ENCODE results near the gene ROGDI.

ROGDI gene

GRCh38 chr16:4749700-4750257 is 52.7 kb downstream of the ROGDI start:
- no peak for TF ChIP-seq CTCF (IDR thresholded peaks at IDR 0.05; ENCODE audit: low read depth, low read length, missing control alignments)
- DNase-seq (ENCODE audit: extremely low read depth, low read depth): no peak
- H3K4me3 ChIP-seq (replicated peaks; ENCODE audit: low read depth, low read length): no peak overlapping the region

GRCh38 chr16:4748682-4749411 is 53.6 kb downstream of the ROGDI start:
- TF ChIP-seq CTCF (IDR thresholded peaks at IDR 0.05; ENCODE audit: low read depth, low read length, missing control alignments): no peak
- H3K4me3 ChIP-seq (replicated peaks; ENCODE audit: low read depth, low read length): no peak overlapping the region
- DNase-seq (ENCODE audit: extremely low read depth, low read depth): no peak

GRCh38 chr16:4747906-4748681 is 54.3 kb downstream of the ROGDI start:
- TF ChIP-seq CTCF (IDR thresholded peaks at IDR 0.05; ENCODE audit: low read depth, low read length, missing control alignments): no peak
- DNase-seq (ENCODE audit: extremely low read depth, low read depth): no peak
- H3K4me3 ChIP-seq (replicated peaks; ENCODE audit: low read depth, low read length): no peak overlapping the region

- TF ChIP-seq CTCF (IDR thresholded peaks at IDR 0.05; ENCODE audit: low read depth, low read length, missing control alignments): no peak
- no peak for DNase-seq (ENCODE audit: extremely low read depth, low read depth)
- no peak overlapping the region for H3K4me3 ChIP-seq (replicated peaks; ENCODE audit: low read depth, low read length)
Observed at GRCh38 chr16:4746991-4747574, 55.4 kb downstream of the ROGDI start.
